ENCODE measurements around the gene FITM1. TPM values are rescaled to one million over a fixed set of nuclear protein-coding genes. Genes with fewer than 3 reads are reported as not detected.

The FITM1 gene
- polyA plus RNA-seq, 1 donor (not counting 4 experiments of a cell fraction or from before 2014, with no cell fraction given), result not detected

DNA sequence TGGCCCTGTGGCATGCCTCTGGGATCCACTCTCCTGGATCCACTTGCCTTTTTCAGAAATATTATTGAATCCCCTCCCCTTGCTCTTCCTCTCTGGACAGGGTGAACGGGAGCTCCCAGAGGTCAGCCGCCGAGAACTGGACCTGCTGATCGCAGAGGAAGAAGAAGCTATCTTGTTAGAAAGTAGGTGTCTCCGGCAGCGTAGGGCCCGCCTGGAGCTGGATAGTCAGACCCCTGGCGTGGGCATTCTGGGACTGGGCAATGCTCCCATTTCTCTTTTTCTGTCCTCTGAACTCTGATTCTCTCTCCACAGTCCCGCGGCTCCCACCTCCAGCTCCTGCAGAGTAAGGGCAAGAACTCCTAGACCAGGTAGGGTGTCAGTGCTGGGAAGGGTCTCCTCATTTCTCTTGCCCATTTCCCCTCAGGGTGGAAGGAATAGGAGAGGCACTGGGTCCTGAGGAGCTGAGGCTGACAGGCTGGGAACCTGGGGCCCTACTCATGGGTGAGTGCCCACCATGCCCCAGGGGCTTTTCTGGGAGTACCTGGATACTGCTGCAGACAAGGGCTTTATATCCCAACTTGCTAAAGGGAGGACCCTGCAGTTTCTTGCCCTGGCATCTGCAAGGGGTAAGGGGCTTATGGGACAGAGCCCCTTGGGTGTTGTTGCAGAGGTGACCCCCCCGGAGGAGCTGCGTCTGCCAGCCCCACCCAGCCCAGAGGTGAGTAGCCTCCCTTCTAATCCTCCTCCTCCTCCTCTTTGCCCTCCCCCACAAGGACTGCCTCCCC lies 46.8 kb downstream of the FITM1 start:
- dilution Hi-C loops (cut with MboI; ENCODE audit: extremely low pct_ligation_motif_present, low sequenced_read_pairs), result no loop called here
- FAIRE-seq, result no peak
- H3K4me2 ChIP-seq (ENCODE audit: control insufficient read depth, extremely low read depth, insufficient read depth, low read depth, low read length), result no peak overlapping the region
- H3K79me2 ChIP-seq (ENCODE audit: control insufficient read depth, insufficient read depth, low read length), result no peaks in the 10 kb centered on the region
- no peaks in the 10 kb centered on the region for H3K9me1 ChIP-seq (ENCODE audit: control insufficient read depth, extremely low read depth, insufficient read depth, low read length)
- no peaks in the 10 kb centered on the region for H3K27me3 ChIP-seq (ENCODE audit: control insufficient read depth, extremely low read depth, insufficient read depth, low read length)
- peaks cover 36 to 48% of the 10 kb centered on the region in 2 experiments for H3K36me3 ChIP-seq (ENCODE audit: control insufficient read depth in 2 of 2, extremely low read depth in 1 of 2, insufficient read depth in 2 of 2, low read length in 2 of 2)
- no peak overlapping the region for H2AFZ ChIP-seq (ENCODE audit: control insufficient read depth, low read length)
- no peaks in the 10 kb centered on the region for H3K4me1 ChIP-seq (ENCODE audit: control insufficient read depth, extremely low read depth, insufficient read depth, low read length)
- no peak overlapping the region for H3K9ac ChIP-seq (ENCODE audit: control insufficient read depth, extremely low read depth, insufficient read depth, low read length)
- no peak for TF ChIP-seq EZH2 (IDR thresholded peaks at IDR 0.05; ENCODE audit: low read length)
- TF ChIP-seq, protein P1, sequence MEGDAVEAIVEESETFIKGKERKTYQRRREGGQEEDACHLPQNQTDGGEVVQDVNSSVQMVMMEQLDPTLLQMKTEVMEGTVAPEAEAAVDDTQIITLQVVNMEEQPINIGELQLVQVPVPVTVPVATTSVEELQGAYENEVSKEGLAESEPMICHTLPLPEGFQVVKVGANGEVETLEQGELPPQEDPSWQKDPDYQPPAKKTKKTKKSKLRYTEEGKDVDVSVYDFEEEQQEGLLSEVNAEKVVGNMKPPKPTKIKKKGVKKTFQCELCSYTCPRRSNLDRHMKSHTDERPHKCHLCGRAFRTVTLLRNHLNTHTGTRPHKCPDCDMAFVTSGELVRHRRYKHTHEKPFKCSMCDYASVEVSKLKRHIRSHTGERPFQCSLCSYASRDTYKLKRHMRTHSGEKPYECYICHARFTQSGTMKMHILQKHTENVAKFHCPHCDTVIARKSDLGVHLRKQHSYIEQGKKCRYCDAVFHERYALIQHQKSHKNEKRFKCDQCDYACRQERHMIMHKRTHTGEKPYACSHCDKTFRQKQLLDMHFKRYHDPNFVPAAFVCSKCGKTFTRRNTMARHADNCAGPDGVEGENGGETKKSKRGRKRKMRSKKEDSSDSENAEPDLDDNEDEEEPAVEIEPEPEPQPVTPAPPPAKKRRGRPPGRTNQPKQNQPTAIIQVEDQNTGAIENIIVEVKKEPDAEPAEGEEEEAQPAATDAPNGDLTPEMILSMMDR (optimal IDR thresholded peaks at IDR 0.05 in 1 of 3, IDR thresholded peaks at IDR 0.05 in 1 of 3, conservative IDR thresholded peaks at IDR 0.05 in 1 of 3; ENCODE audit: extremely low read depth in 1 of 3, insufficient read depth in 2 of 3, low read length in 3 of 3), result no peak
- H3K9me3 ChIP-seq (ENCODE audit: control insufficient read depth, low read depth, low read length), result no peaks in the 10 kb centered on the region
- no peak for DNase-seq (ENCODE audit: low read depth, low spot score)
- H4K20me1 ChIP-seq (ENCODE audit: control insufficient read depth, extremely low read depth, insufficient read depth, low read length), result peaks cover 8% of the 10 kb centered on the region
- no peak overlapping the region for H3K27ac ChIP-seq (ENCODE audit: control insufficient read depth, insufficient read depth, low read length)
- H3K4me3 ChIP-seq (ENCODE audit: control insufficient read depth in 2 of 3, extremely low read depth in 1 of 3, insufficient read depth in 2 of 3, low read depth in 1 of 3, low read length in 3 of 3), result no peak overlapping the region

DNA sequence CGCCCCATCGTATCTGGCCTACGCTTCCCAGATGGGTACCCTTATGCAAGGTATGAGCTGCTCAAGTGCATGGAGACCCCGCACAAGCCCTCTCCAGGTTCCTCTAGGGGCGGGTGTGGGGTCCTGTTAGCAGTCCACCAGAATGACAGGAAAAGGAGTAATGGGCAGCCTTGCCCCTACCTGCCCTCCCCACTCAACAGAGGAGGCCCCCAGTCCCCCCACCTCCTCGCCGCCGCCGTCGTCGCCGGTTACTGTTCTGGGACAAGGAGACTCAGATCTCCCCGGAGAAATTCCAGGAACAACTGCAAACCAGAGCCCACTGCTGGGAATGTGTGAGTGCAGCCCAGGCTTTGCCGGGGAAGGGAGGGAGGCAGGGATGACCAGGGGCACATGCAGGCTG lies 47.4 kb downstream of the FITM1 start:
- Histone ChIP-seq H3K79me2 (ENCODE audit: control insufficient read depth, insufficient read depth, low read length) (no peaks in the 10 kb centered on the region), H3K4me3 (ENCODE audit: control insufficient read depth in 2 of 3, extremely low read depth in 1 of 3, insufficient read depth in 2 of 3, low read depth in 1 of 3, low read length in 3 of 3) (no peak overlapping the region), H3K27ac (ENCODE audit: control insufficient read depth, insufficient read depth, low read length) (no peak overlapping the region), H3K4me1 (ENCODE audit: control insufficient read depth, extremely low read depth, insufficient read depth, low read length) (no peaks in the 10 kb centered on the region), H3K27me3 (ENCODE audit: control insufficient read depth, extremely low read depth, insufficient read depth, low read length) (no peaks in the 10 kb centered on the region), H3K4me2 (ENCODE audit: control insufficient read depth, extremely low read depth, insufficient read depth, low read depth, low read length) (no peak overlapping the region), H3K9ac (ENCODE audit: control insufficient read depth, extremely low read depth, insufficient read depth, low read length) (no peak overlapping the region), H4K20me1 (ENCODE audit: control insufficient read depth, extremely low read depth, insufficient read depth, low read length) (peaks cover 8% of the 10 kb centered on the region), H3K36me3 (ENCODE audit: control insufficient read depth in 2 of 2, extremely low read depth in 1 of 2, insufficient read depth in 2 of 2, low read length in 2 of 2) (peaks cover 36 to 48% of the 10 kb centered on the region in 2 experiments), H3K9me1 (ENCODE audit: control insufficient read depth, extremely low read depth, insufficient read depth, low read length) (no peaks in the 10 kb centered on the region), H2AFZ (ENCODE audit: control insufficient read depth, low read length) (no peak overlapping the region), H3K9me3 (ENCODE audit: control insufficient read depth, low read depth, low read length) (no peaks in the 10 kb centered on the region)
- DNase-seq (ENCODE audit: low read depth, low spot score) (no peak), FAIRE-seq (no peak)
- dilution Hi-C loops (cut with MboI; ENCODE audit: extremely low pct_ligation_motif_present, low sequenced_read_pairs), result no loop called here
- TF ChIP-seq EZH2 (IDR thresholded peaks at IDR 0.05; ENCODE audit: low read length), result no peak
- TF ChIP-seq, protein P1 (optimal IDR thresholded peaks at IDR 0.05 in 1 of 3, IDR thresholded peaks at IDR 0.05 in 1 of 3, conservative IDR thresholded peaks at IDR 0.05 in 1 of 3; ENCODE audit: extremely low read depth in 1 of 3, insufficient read depth in 2 of 3, low read length in 3 of 3), result no peak
